ENCODE results near the gene CYTH2. TPM values are rescaled to one million over a fixed set of nuclear protein-coding genes. Genes with fewer than 3 reads are reported as not detected.

Gene CYTH2
- total RNA-seq, 2 donors from 2014 or later, result 68.3 to 75.6 TPM

- ATAC-seq (no peak), DNase-seq (no peak)
- intact Hi-C loops (cut with DNase I, micrococcal nuclease), result no loop called here
These were observed 60.0 kb downstream of the CYTH2 start for GRCh38 chr19:48529156-48529555.

GRCh38 chr19:48530066-48530720, 61.0 kb downstream of the CYTH2 start:
- intact Hi-C loops (cut with DNase I, micrococcal nuclease), result no loop called here
- ATAC-seq (no peak), DNase-seq (no peak)

- intact Hi-C loops (cut with DNase I, micrococcal nuclease), result no loop called here
- DNase-seq (no peak), ATAC-seq (peak; percentile 95)
These were observed 61.6 kb downstream of the CYTH2 start for GRCh38 chr19:48530770-48531169.

Other genes starting within 250 kb of the CYTH2 start
- 10 to 100 TPM; 15.3 to 23.4 TPM for gene CARD8, start 213.5 kb upstream of the CYTH2 start, total RNA-seq
- gene ZNF114, start 199.3 kb upstream of the CYTH2 start, total RNA-seq, result under 1 TPM in 1 of 2 donors, not detected in 1; 0.34 TPM
- gene EMP3, start 143.8 kb upstream of the CYTH2 start, total RNA-seq, result 10 to 100 TPM in 1 of 2 donors, 1 to 10 TPM in 1; 8.4 to 33.4 TPM
- gene TMEM143, start 105.4 kb upstream of the CYTH2 start, total RNA-seq, result 10 to 100 TPM; 12.5 to 18.4 TPM
- not detected for gene SYNGR4, start 105.0 kb upstream of the CYTH2 start, total RNA-seq
- 100 to 1,000 TPM; 226 to 236 TPM for gene KDELR1, start 77.8 kb upstream of the CYTH2 start, total RNA-seq
- under 1 TPM; 0.37 to 0.61 TPM for gene GRIN2D, start 75.7 kb upstream of the CYTH2 start, total RNA-seq
- gene GRWD1, start 23.4 kb upstream of the CYTH2 start, total RNA-seq, result 10 to 100 TPM; 22.3 to 25.1 TPM
- 1 to 10 TPM in 1 of 2 donors, under 1 TPM in 1; 0.34 to 1.2 TPM for gene KCNJ14, start 13.8 kb upstream of the CYTH2 start, total RNA-seq
- 1 to 10 TPM in 1 of 2 donors, under 1 TPM in 1; 0.87 to 1.1 TPM for gene LMTK3, start 42.5 kb downstream of the CYTH2 start, total RNA-seq
- gene SULT2B1, start 82.8 kb downstream of the CYTH2 start, total RNA-seq, result under 1 TPM; 0.87 to 0.89 TPM
- gene SPACA4, start 137.4 kb downstream of the CYTH2 start, total RNA-seq, result not detected
- 100 to 1,000 TPM; 180 to 247 TPM for gene FAM83E, start 145.7 kb downstream of the CYTH2 start, total RNA-seq
- gene RPL18, start 149.8 kb downstream of the CYTH2 start, total RNA-seq, result 1,000 to 10,000 TPM; 1,328 to 1,333 TPM
- gene SPHK2, start 150.1 kb downstream of the CYTH2 start, total RNA-seq, result 10 to 100 TPM; 45.1 to 51.0 TPM
- gene DBP, start 168.0 kb downstream of the CYTH2 start, total RNA-seq, result 10 to 100 TPM in 1 of 2 donors, 1 to 10 TPM in 1; 6.9 to 14.6 TPM
- 1 to 10 TPM; 1.7 to 4.2 TPM for gene CA11, start 176.8 kb downstream of the CYTH2 start, total RNA-seq
- under 1 TPM; 0.49 to 0.53 TPM for gene NTN5, start 203.6 kb downstream of the CYTH2 start, total RNA-seq
- 100 to 1,000 TPM in 1 of 2 donors, 10 to 100 TPM in 1; 74.3 to 147 TPM for gene FUT2, start 226.6 kb downstream of the CYTH2 start, total RNA-seq

Data from left colon (tissue), 2 donors.